Caki2 (cell line): ENCODE measurements around the gene ZNF331. TPM values are rescaled to one million over a fixed set of nuclear protein-coding genes. Genes with fewer than 3 reads are reported as not detected.
"Not testable (repeated sequence)": the region's sequence is repeated elsewhere in the genome, so short reads cannot be mapped to it uniquely, and the experiment has no call there.

ENCODE experiments used
- DNase-seq: peaks from one replicate; pipeline ENCODE4 v3.0.0-alpha.2; 2015; ENCODE audit warnings: low read depth
- in situ Hi-C: cut with HindIII; loops from 2 replicates; pipeline ENCODE4 v1.10.0; 2016; ENCODE audit warnings: low sequenced_read_pairs, low pct_unique_long_range_greater_than_20kb, mixed read lengths
- total RNA-seq: library from RNA; depleted of rRNA; stranded (reverse); fragments of >200 nt; shearing (Covaris generic); gene quantifications from 2 replicates; pipeline ENCODE4 v1.2.3, GENCODE V29; 2014; ENCODE audit warnings: low replicate concordance; rRNA removed

ZNF331 gene
- total RNA-seq: 2.2 and 13.8 TPM in 2 replicates

- DNase-seq: peak; percentile 82
- in situ Hi-C loops: no loop called here
These were observed at the start of gene ZNF331 for GRCh38 chr19:53537521-53538377. Gene ZNF331, plus strand, starts transcription at chr19:53538145. Its CDS starts 31,232 bp downstream, at chr19:53569377.

GRCh38 chr19:53492153-53492552, 45.8 kb upstream of the ZNF331 start:
- DNase-seq: no peak
- in situ Hi-C loops: no loop called here

- not testable (repeated sequence) for DNase-seq
These were observed 40.5 kb upstream of the ZNF331 start for GRCh38 chr19:53497311-53498023.

GRCh38 chr19:53498024-53498395, 39.9 kb upstream of the ZNF331 start:
- DNase-seq, in situ Hi-C loops: not testable (repeated sequence)

More at GRCh38 chr19:53497311-53498023, 40.5 kb upstream of the ZNF331 start:
- in situ Hi-C loops: not testable (repeated sequence)

- in situ Hi-C loops, DNase-seq: not testable (repeated sequence)
These were observed 34.8 kb upstream of the ZNF331 start for GRCh38 chr19:53503151-53503550.

GRCh38 chr19:53503671-53504364, 34.1 kb upstream of the ZNF331 start:
- in situ Hi-C loops, DNase-seq: not testable (repeated sequence)

- in situ Hi-C loops: not testable (repeated sequence)
These were observed 33.6 kb upstream of the ZNF331 start for GRCh38 chr19:53504365-53504703.

GRCh38 chr19:53504885-53505284, 33.1 kb upstream of the ZNF331 start:
- no peak for DNase-seq
- in situ Hi-C loops: no loop called here

More at GRCh38 chr19:53504365-53504703, 33.6 kb upstream of the ZNF331 start:
- DNase-seq: not testable (repeated sequence)

GRCh38 chr19:53506728-53507127, 31.2 kb upstream of the ZNF331 start:
- in situ Hi-C loops: no loop called here
- no peak for DNase-seq

- in situ Hi-C loops: no loop called here
- DNase-seq: no peak
These were observed 30.2 kb upstream of the ZNF331 start for GRCh38 chr19:53507523-53508442.

GRCh38 chr19:53509443-53509842, 28.5 kb upstream of the ZNF331 start:
- in situ Hi-C loops: no loop called here
- DNase-seq: no peak

GRCh38 chr19:53509845-53510244, 28.1 kb upstream of the ZNF331 start:
- DNase-seq: no peak
- in situ Hi-C loops: no loop called here

GRCh38 chr19:53511357-53511756, 26.6 kb upstream of the ZNF331 start:
- in situ Hi-C loops: no loop called here
- no peak for DNase-seq

GRCh38 chr19:53511933-53512374, 26.0 kb upstream of the ZNF331 start:
- in situ Hi-C loops: no loop called here

GRCh38 chr19:53515047-53515446, 22.9 kb upstream of the ZNF331 start:
- in situ Hi-C loops, DNase-seq: not testable (repeated sequence)

More at GRCh38 chr19:53511933-53512374, 26.0 kb upstream of the ZNF331 start:
- DNase-seq: no peak

GRCh38 chr19:53517114-53517741, 20.7 kb upstream of the ZNF331 start:
- in situ Hi-C loops: no loop called here

GRCh38 chr19:53518121-53518520, 19.8 kb upstream of the ZNF331 start:
- no peak for DNase-seq
- in situ Hi-C loops: no loop called here

More at GRCh38 chr19:53517114-53517741, 20.7 kb upstream of the ZNF331 start:
- DNase-seq: no peak
